Activated CD4-positive, alpha-beta T cell treated with anti-CD3 and anti-CD28 coated beads for 4 hours (primary cell): Measurements from ENCODE around the gene FAM83G.
A peak's percentile ranks its signal among the peaks of the same experiment; 100 is the strongest.

Experiments used
- DNase-seq, 2 donors: peaks; one replicate each; pipeline ENCODE4 v3.0.0-alpha.2; 2020

Gene FAM83G

GRCh38 chr17:19006698-19007097 lies 2.1 kb upstream of the FAM83G start:
- no peak for DNase-seq

- DNase-seq = no peak
These were observed 1.3 kb upstream of the FAM83G start for GRCh38 chr17:19005789-19006430.

DNA sequence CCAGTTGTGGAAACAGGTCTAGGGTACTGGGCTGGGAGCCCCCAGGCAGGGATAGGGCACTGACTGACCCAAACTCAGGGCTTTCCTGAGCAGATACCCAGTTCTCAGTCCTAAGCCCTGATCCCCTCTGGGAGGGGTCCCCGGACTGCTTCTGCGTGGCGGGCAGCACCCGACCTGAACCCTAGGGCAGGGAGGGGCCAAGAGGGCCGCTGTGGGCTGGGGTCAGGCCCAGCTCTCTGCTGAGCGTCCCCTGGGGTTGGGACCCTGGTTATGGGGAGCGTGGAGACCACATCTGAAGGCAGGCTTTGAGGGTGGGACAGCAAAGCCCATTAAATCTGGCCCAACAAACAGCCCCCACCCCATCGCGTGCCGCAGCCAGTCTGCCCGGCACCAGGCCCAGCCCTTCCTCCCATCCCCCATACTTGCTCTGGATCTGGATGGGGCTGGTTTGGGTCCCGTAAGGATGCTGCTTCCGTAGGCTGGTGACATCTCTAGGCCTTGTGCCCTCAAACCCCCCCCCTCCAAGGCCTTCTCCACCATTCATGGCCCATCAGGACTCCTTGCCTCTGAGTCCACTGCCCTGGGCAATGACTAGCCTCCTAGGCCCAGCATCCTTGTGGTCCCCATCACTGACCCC lies 691 bp upstream of the FAM83G start:
- DNase-seq = no peak

DNA sequence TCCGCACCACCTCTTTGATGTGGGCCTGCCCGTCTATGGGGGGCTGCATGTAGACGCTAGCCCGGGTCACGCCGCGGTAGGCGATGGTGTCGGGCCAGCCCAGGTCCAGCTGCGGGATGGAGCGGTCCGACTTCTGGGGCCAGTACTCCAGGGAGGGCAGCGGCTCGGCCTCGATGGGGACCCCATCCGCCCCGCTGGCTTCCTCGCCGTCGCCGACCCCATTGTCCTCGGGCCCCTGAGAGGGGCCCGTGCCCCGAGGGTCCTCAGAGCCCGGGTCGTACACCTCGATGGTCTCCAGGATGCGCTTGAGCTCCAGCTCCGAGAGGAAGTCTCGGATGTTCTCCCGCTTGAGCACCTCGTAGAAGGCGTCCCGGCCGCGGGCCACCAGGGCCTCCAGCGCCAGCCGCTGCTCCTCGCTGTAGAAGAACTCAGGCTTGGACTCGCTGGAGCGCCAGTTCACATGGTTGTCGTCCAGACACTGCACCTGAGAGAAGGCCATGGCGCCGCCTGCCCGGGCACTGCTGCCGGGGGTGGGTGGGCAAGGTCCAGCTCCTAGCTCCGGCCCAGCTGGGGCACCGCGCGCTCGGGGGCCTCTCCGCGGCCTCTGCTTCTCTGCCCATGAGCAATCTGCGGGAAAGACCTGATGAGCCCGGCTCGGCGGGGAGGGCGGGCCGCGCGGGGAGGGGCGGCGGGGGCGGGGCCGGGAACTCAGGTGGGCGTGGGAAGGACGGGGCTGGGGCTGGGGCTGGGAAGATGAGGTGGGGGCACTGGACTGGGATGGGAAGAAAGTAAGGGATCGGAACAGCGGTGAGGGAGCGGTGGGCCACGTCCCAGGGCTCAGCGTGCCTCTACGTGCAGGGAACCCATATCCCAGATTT lies 782 bp downstream of the FAM83G start:
- DNase-seq = peak; percentile 60 to 70

DNA sequence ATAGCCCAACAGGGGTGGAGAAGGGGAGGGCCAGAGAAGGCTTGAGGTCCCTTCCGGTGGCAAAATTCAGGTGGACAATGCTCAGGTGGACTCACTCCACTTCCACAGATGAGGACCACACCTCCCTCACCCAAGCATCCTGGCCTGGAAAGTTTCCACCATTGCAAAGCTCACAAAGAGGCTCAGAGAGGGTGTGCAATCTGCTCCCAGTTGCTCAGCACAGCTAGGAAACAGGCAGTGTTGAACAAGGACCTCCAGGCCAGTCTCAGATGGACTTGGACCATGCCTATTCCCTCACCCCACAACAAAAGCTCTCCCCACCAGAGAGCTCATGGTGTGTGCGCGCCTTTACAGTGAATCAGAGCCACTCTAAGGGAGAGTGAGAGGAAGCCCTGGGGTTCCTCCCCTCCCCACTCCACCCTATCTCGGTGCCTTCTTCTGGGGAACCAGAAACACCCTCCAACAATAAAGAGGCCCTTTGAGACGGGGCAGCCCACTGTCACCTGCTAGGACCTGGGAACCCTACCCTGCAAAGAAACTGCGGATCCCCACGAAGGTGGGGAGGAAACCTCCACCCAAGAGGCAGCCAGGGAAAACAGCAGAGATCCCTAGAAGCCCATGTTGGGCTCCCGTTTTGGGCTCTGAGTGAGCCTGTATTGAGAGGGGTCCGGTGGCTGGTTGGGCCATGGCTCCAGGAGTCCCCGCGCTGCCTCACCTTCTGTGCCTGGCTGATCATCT lies 1.6 kb downstream of the FAM83G start:
- DNase-seq = peak in 1 of 2 donors; percentile 24

DNA sequence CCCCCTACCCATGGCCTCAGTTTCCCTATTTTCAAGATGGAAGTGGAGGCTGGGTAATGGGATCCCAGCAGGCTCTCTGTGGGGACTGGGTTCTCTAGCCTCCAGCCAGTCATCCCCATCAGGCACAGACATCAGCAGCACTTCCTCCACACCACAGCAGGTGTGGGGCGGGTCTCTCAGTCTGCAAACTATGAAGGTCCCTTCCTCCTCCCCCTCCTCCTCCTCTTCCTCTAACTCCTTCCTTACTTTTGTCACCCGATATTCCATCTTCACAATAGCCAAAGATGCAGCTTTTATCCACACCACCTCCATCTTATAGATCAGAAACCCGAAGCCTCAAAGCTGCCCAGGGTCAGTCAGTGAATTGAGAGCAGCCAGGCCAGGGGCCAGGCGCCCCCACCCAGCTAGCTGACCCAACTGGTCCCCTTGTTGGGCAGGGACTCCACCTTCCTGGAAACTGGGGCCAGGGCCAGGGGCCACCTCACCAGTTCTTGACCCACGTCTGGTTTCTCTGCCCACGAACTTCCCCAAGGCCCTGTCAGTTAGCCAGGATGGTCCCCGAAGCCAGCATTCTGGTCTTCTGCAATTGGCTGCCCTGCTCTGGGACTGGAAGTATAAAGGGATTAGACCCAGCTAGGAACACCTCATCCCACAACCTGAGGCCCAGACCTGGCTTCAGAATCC lies 2.5 kb downstream of the FAM83G start:
- DNase-seq = no peak

- DNase-seq = no peak
These were observed 3.8 kb downstream of the FAM83G start for GRCh38 chr17:19000531-19001325.

GRCh38 chr17:18999911-19000310 lies 4.7 kb downstream of the FAM83G start:
- no peak for DNase-seq

DNA sequence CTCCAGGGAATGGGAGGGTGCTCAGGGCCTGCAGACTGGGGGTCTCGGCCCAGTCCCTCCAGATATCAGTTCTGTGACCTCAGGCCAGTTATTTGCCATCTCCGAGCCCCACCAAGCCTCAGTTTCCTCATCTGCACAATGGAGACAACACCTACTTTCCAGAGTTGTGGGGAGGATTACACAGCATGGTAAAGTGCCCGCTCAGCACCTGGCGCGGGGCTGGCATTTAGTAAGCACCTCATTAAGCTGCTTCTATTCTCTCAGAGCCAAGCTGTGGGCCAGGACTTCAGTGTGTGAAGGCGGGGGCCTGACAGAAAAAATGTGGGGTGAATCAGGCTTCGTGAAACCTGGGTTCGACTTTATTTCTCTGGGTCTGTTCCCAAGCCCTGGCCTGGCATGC lies 5.2 kb downstream of the FAM83G start:
- DNase-seq = no peak

- no peak for DNase-seq
These were observed 6.8 kb downstream of the FAM83G start for GRCh38 chr17:18997650-18998196.

DNA sequence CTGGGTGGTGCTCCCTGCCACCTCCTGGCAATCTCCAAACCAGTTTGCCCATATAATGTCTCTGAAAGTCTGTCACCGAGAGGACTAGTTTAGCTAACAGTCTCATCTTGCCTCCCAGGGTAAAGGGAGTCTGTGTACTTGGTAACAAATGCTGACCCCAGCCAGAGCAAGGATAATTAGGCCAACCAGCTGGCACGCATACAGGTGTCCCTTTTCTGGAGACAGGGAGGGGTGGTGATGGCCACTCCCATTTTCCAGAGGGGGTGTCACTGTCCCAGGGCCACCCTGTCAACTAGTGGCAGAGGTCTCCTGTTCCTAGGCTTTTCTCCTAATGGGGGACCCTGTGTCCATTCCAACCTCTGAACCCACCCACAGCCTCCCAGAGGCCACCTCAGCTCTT lies 8.1 kb downstream of the FAM83G start:
- DNase-seq = no peak

DNA sequence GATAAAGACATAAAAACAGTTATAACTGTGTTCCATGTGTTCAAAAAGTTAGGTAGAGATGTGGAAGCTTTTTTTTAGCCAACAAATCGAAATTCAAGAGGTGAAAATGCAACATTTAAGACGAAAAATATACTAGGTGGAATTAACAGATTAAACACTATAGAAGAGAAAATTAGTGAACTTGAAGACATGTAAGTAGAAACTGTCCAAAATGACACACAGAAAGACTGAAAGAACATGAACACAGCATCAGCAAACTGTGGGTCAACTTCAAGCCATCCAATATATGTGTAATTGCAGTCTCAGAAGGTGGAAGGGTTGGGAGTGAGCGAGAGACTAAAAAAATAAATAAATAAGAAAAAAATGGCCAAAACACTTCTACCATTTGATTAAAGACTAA lies 9.3 kb downstream of the FAM83G start:
- no peak for DNase-seq

- no peak for DNase-seq
These were observed 9.9 kb downstream of the FAM83G start for GRCh38 chr17:18994631-18995030.

GRCh38 chr17:18993905-18994526 lies 10.5 kb downstream of the FAM83G start:
- DNase-seq = no peak

DNA sequence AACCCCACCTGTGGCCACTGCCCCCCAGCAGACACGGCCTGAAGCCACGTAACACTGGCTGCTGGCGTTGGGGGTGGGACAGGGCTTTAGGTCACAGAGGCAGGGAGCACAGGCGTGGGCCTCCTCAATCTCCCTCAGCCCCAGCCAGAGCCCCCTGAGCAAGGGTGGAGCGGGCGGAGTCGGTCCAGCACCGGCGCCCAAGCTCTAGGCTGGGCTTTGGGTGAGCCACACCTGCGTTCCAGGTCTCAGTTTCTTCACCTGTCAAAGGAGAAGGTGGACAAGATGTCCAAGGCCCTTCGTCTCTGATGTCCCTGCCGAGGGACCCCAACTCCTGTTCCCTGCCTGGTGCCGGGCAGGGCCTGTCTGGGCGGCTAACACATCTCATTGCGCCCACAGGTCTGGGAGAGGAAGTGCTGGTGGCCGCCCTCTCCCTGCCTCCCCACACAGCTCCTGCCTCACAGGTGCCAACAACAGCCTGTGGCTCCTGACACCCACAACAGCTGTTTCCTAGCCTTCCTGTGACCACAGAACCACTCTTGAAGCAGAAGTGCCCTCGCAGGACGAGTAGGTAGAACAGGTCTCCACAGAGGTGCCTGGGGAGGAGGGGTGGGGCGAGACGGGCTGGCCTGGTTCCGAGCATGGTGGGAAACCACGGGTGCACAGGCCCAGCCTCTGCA lies 12.0 kb downstream of the FAM83G start:
- DNase-seq = no peak

DNA sequence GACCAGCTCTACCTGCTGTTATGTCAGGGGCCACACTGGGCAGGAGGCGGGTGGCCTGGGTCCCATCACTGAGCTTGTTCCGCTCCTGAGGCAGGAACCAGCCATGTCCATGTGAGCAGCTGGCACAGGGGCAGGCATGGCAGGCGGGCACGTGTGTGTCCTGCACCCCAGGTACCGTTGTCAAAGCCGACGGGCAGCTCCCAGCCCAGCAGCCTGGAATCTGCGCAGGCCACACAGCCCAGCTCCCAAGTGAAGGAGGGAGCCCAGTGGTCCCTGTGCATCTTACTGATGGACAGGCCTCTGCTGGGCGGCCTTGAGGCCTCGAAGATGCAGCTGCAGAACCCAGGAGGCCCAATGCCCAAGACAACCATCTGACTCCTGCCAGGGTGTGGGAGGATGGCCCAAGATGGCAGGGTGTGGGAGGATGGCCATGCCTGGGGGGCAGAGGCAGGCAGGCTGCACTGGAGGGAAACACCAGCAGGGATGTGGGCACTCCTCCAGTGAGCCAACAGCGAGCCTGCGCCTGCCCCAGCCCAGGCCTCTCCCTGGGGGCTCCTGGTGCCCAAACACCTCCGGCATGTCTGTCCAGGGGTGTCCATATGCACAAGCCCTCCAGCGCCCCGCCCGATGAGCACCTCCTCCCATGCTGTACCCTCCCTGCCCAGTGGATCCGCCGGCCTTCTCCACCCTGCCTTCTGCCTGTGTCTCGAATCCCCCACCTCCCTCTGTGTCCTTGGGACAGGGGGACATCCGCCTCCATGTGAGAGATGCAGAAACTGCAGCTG lies 12.8 kb downstream of the FAM83G start:
- no peak for DNase-seq

DNA sequence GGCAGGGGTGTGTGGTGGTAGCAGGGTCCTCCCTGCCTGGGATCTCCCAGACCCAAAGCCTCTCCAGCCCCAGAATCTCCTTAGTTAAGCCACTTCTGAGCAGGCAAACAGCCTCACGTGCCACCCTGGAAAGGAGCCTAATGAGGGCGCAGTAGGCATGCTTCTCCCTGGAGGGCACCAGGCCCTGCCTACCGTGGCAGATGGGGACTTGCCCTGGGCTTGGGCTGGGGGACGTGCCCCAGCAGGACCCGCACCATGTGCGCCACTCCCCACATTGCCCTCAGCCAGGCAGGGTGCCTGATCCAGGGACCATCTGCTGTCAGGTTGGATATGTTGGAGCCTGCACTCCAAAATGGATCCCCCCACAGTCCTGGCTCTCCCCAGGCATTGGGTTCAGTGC lies 14.2 kb downstream of the FAM83G start:
- DNase-seq = no peak

- no peak for DNase-seq
These were observed 15.9 kb downstream of the FAM83G start for GRCh38 chr17:18988546-18989173.
